ENCODE data around the gene PRKAG2. TPM values are rescaled to one million over a fixed set of nuclear protein-coding genes. Genes with fewer than 3 reads are reported as not detected.

Gene PRKAG2
- total RNA-seq, 1 donor from 2014 or later = 130 TPM

DNA sequence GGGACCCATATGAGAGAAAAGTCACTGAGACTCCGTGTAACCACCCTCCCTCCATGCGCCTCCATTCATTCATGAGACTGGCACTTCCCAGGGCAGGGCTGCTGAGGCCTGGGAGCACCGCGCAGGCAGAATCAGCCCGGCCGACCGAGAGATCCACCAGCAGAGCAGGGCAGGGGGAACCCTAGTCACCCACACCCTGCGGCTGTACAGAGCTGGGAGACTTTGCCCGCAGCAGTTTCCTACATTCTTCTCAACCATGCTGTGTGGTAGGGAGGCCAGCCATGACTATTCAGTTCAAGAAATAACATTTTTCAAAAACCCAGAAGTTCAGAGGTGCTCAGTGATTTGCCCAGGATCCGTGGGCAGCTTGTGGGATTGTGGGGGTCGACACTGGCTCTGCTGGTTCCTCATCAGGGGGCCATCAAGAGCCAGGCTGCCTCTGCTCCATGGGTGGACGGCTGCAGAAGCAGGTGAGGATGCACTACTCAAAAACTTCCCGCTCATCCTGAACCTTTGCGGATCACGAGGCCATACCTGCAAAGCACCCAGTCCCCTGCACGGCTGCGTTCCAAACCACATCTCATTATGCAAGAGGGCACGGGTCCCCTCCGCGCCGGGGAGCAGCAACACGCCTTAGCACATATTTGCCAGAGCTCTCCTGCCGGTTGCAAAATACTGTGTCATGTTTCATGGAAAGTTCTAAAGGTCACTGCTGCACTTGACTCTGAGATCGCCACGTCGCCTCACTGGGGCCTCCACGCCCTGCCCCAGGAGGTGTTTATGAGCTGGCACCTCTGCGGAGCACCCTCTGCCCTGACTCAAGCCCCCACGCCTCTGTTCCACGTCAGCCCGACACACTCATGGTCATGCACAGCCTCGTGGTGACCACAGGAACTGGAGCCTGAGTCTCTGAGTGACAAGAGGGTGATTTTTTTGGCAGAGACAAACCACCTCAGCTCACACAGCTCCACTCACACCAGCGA is 132.0 kb downstream of the PRKAG2 start:
- Histone ChIP-seq H3K4me3 (peak overlapping the region; percentile 33), H3K4me1 (peaks cover 44% of the 10 kb centered on the region), H3K27ac (replicated peaks) (peak overlapping the region; percentile 89), H3K36me3 (no peaks in the 10 kb centered on the region), H3K27me3 (ENCODE audit: low read depth) (no peaks in the 10 kb centered on the region), H3K9me3 (replicated peaks) (no peaks in the 10 kb centered on the region)
- intact Hi-C loops (cut with micrococcal nuclease) = no loop called here
- TF ChIP-seq, protein P1, sequence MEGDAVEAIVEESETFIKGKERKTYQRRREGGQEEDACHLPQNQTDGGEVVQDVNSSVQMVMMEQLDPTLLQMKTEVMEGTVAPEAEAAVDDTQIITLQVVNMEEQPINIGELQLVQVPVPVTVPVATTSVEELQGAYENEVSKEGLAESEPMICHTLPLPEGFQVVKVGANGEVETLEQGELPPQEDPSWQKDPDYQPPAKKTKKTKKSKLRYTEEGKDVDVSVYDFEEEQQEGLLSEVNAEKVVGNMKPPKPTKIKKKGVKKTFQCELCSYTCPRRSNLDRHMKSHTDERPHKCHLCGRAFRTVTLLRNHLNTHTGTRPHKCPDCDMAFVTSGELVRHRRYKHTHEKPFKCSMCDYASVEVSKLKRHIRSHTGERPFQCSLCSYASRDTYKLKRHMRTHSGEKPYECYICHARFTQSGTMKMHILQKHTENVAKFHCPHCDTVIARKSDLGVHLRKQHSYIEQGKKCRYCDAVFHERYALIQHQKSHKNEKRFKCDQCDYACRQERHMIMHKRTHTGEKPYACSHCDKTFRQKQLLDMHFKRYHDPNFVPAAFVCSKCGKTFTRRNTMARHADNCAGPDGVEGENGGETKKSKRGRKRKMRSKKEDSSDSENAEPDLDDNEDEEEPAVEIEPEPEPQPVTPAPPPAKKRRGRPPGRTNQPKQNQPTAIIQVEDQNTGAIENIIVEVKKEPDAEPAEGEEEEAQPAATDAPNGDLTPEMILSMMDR (IDR thresholded peaks at IDR 0.05; ENCODE audit: borderline replicate concordance) = peak; percentile 57
- peak; percentile 73 for DNase-seq

DNA sequence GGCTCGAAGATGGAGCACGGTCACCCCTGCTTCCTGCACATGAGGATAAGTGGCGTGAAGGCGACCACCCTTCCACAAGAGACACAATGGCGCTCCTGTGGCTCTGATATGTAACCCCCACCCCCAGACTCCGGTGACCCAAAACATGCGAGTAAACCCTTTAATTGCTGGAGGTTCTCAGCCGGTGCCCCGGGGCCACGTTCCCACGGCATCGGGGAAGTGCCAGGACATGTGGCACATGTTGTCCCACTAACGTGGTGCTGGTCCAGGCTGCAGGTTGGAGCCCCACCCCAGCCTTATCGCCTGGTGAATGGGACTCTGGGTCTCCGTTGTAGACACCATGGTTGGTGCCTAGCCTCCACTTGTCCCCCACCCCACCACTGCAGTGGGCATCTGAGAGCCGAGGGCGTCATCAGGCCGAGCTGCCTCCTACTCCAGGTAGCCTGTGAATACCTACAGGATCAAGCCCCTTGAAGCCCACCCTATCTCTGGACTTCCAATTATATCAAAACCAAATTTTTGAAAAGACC is 132.8 kb downstream of the PRKAG2 start:
- no peaks in the 10 kb centered on the region for H3K9me3 ChIP-seq (replicated peaks)
- TF ChIP-seq, protein P1 (IDR thresholded peaks at IDR 0.05; ENCODE audit: borderline replicate concordance) = no peak
- H3K36me3 ChIP-seq = no peaks in the 10 kb centered on the region
- H3K27me3 ChIP-seq (ENCODE audit: low read depth) = no peaks in the 10 kb centered on the region
- peaks cover 44% of the 10 kb centered on the region for H3K4me1 ChIP-seq
- H3K4me3 ChIP-seq = peak overlapping the region; percentile 21
- no peak for DNase-seq
- peak overlapping the region; percentile 89 for H3K27ac ChIP-seq (replicated peaks)
- intact Hi-C loops (cut with micrococcal nuclease) = no loop called here

DNA sequence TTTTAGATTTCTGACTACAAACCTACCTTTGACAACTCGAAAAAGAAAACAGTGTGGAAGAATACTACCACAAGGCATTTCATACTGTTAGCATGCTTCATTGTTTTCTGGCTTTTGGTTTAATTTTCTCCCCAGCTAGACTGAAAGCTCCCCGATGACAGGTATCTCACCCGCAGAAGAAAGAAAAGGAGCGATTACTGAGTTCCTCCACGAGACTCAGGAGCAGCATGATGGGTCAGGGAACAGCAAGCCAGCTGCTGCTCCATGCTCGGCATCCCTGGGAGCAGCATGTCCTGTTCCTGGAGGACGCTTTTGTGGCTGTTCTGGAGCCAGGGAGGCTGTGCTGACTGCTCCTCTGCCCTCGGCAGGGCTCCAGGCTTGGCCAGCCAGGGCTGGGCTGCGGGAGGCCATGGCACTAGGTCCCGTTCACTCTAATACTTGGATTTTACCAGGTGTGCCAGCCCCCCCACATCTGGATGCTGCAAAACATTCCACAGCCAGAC is 133.4 kb downstream of the PRKAG2 start:
- DNase-seq = peak; percentile 57
- Histone ChIP-seq H3K36me3 (no peaks in the 10 kb centered on the region), H3K9me3 (replicated peaks) (no peaks in the 10 kb centered on the region), H3K27ac (replicated peaks) (peak overlapping the region; percentile 89), H3K4me1 (peaks cover 44% of the 10 kb centered on the region), H3K4me3 (peak overlapping the region; percentile 21), H3K27me3 (ENCODE audit: low read depth) (no peaks in the 10 kb centered on the region)
- TF ChIP-seq, protein P1 (IDR thresholded peaks at IDR 0.05; ENCODE audit: borderline replicate concordance) = no peak
- intact Hi-C loops (cut with micrococcal nuclease) = no loop called here

DNA sequence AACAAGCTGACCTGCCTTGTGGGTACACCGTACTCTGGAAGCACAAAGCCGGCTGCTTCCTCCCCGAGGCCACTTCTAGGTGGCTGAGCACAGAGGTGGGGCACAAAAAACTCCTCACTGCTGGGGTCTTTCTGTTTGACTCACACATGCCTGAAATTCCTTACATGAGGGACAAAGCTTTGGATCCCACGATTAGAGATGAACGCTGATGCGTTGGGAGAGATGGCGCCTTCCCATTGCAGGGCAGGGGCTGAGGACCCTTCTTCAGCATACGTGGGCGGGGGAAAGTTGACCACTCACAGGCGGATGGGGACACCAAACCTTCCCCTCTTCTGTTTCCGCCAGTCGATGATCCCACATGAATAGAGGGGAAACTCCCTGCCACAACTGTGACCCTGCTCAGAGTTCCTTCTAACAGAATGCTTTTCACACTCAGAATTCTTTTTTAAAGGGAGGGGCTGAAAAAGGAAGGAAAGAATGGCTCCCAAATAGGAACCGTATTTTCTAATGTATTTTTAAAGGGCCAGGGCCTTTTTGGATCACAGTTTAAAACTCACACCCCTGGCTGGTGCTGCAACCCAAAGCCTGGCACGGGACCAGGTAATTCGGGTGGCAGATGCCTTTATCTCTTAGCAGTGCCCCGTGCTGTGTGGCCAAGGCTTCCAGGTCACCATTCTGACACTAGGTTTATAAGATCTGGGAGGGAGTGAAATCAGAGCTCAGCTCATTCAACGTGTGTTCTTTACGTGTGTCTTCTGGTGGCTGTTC is 134.0 kb downstream of the PRKAG2 start:
- TF ChIP-seq, protein P1 (IDR thresholded peaks at IDR 0.05; ENCODE audit: borderline replicate concordance) = no peak
- no peaks in the 10 kb centered on the region for H3K9me3 ChIP-seq (replicated peaks)
- intact Hi-C loops (cut with micrococcal nuclease) = no loop called here
- H3K36me3 ChIP-seq = no peaks in the 10 kb centered on the region
- H3K27me3 ChIP-seq (ENCODE audit: low read depth) = no peaks in the 10 kb centered on the region
- peaks cover 44% of the 10 kb centered on the region for H3K4me1 ChIP-seq
- peak; percentile 68 for DNase-seq
- H3K4me3 ChIP-seq = peak overlapping the region; percentile 21
- peak overlapping the region; percentile 89 for H3K27ac ChIP-seq (replicated peaks)

DNA sequence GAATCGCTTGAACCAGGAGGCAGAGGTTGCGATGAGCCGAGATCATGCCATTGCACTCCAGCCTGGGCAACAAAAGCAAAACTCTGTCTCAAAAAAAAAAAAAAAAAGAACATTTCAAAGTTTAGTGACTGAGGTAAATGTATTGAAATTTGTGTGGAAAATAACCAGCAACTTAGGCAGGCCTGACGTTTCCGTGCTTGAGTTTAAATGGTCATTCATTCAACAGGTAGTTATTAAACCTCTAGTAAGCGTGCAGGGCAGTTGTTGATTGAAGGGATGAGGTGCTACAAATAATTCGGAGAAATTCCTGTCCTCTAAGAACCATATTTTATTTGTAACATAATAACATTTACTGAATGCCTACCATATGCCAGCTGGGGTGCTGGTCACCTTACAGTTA is 135.3 kb downstream of the PRKAG2 start:
- intact Hi-C loops (cut with micrococcal nuclease) = no loop called here
- DNase-seq = no peak
- Histone ChIP-seq H3K27me3 (ENCODE audit: low read depth) (no peaks in the 10 kb centered on the region), H3K36me3 (no peaks in the 10 kb centered on the region), H3K9me3 (replicated peaks) (no peaks in the 10 kb centered on the region), H3K27ac (replicated peaks) (no peak overlapping the region), H3K4me3 (no peak overlapping the region), H3K4me1 (peaks cover 50% of the 10 kb centered on the region)
- TF ChIP-seq, protein P1 (IDR thresholded peaks at IDR 0.05; ENCODE audit: borderline replicate concordance) = no peak
